GM12878 (cell line): ENCODE data around the gene RFTN2. TPM values are rescaled to one million over a fixed set of nuclear protein-coding genes. Genes with fewer than 3 reads are reported as not detected.

ENCODE experiments used
- ATAC-seq: fragments of 200-7000 bp; cut with Tn5 transposase; 3 replicates; pipeline ENCODE4 v1.9.1; 2020; ENCODE audit warnings: mild to moderate bottlenecking, moderate library complexity
- BruUV-seq: library from RNA; stranded (reverse); fragments of 400-500 nt; replicated peaks from 2 replicates; lab custom pipeline; 2021; lab: Mats Ljungman, UMichigan
- CTCF ChIA-PET: fragments of 300-600 bp; sonication (Branson Sonifier 250); formaldehyde crosslinking; extraction: SDS; loops from one replicate; lab custom pipeline; 2021; ENCODE audit warnings: inconsistent platforms; lab: Yijun Ruan, JAX
- POLR2A ChIA-PET: fragments of 350-600 bp; formaldehyde crosslinking; extraction: SDS; loops from one replicate; lab custom pipeline; 2021; ENCODE audit warnings: inconsistent platforms; lab: Charles Lee
- RAD21 ChIA-PET: fragments of 300-600 bp; sonication (Branson Sonifier 250); formaldehyde crosslinking; loops from one replicate; lab custom pipeline; 2023; ENCODE audit warnings: antibody characterized with exemption; ENCODE audit not compliant: unreplicated experiment; lab: Charles Lee
- SMC1A ChIA-PET: fragments of 300-600 bp; sonication (Branson Sonifier 250); formaldehyde crosslinking; loops from one replicate; lab custom pipeline; 2023; ENCODE audit not compliant: unreplicated experiment, uncharacterized antibody; lab: Charles Lee
- DNase-seq: peaks from one replicate; pipeline ENCODE4 v3.0.0-alpha.2; 2011; ENCODE audit warnings: low read depth, low spot score
- FAIRE-seq: peaks from 3 replicates; lab custom pipeline; 2011; peaks lifted over from hg19 to GRCh38; lab: Jason Lieb, UNC
- H2AFZ ChIP-seq: 2 replicates; pipeline ENCODE4 v1.6.0; 2011; ENCODE audit warnings: low read depth, low read length, control low read depth; ENCODE audit not compliant: control insufficient read depth
- H3K27ac ChIP-seq: 2 replicates; pipeline ENCODE4 v1.5.1; 2011; ENCODE audit warnings: control low read depth; ENCODE audit not compliant: control insufficient read depth, insufficient read depth
- H3K27me3 ChIP-seq, 2 experiments: replicated peaks in 1 of 2; 2 replicates each; pipeline versions ENCODE4 v1.6.0 to v1.6.1; 2011; ENCODE audit warnings: low read length in 1 of 2; ENCODE audit not compliant: control insufficient read depth in 2 of 2, insufficient read depth in 2 of 2
- H3K36me3 ChIP-seq, 2 experiments: 2 replicates each; pipeline ENCODE4 v1.5.1; 2011; ENCODE audit warnings: low read length in 1 of 2; ENCODE audit not compliant: control insufficient read depth in 2 of 2, insufficient read depth in 2 of 2
- H3K4me1 ChIP-seq: 2 replicates; pipeline ENCODE4 v1.6.1; 2011; ENCODE audit warnings: mild to moderate bottlenecking, low read length, moderate library complexity, mixed read lengths; ENCODE audit not compliant: control insufficient read depth, insufficient read depth
- H3K4me2 ChIP-seq: 2 replicates; pipeline ENCODE4 v1.6.0; 2011; ENCODE audit warnings: control low read depth; ENCODE audit not compliant: control insufficient read depth, insufficient read depth
- H3K4me3 ChIP-seq: fragments of 200-600 bp; sonication (generic); 2 replicates; pipeline ENCODE4 v1.5.1; 2016
- H3K79me2 ChIP-seq: 2 replicates; pipeline ENCODE4 v1.6.0; 2011; ENCODE audit warnings: low read length; ENCODE audit not compliant: control insufficient read depth, insufficient read depth
- H3K9ac ChIP-seq: 2 replicates; pipeline ENCODE4 v1.8.0; 2011; ENCODE audit warnings: low read length, control low read depth, mixed read lengths; ENCODE audit not compliant: control insufficient read depth, insufficient read depth
- H3K9me3 ChIP-seq: replicated peaks from 3 replicates; pipeline ENCODE4 v1.5.1; 2011; ENCODE audit warnings: mild to moderate bottlenecking, low read length; ENCODE audit not compliant: control insufficient read depth, insufficient read depth
- H4K20me1 ChIP-seq: 2 replicates; pipeline ENCODE4 v1.6.0; 2011; ENCODE audit not compliant: control insufficient read depth, insufficient read depth
- BCL11A ChIP-seq: IDR thresholded peaks from 2 replicates; pipeline ENCODE4 v1.6.1; 2011; ENCODE audit warnings: low read depth, low read length
- GATAD2B ChIP-seq: fragments of 450-650 bp; conservative IDR thresholded peaks from 2 replicates; pipeline ENCODE4 v1.6.1; 2017; ENCODE audit warnings: low read depth, mild to moderate bottlenecking, moderate library complexity
- PKNOX1 ChIP-seq: fragments of 450-650 bp; IDR thresholded peaks from 2 replicates; pipeline ENCODE4 v1.6.1; 2016; ENCODE audit warnings: mild to moderate bottlenecking
- TCF7 ChIP-seq: IDR thresholded peaks from 2 replicates; pipeline ENCODE4 v1.6.1; 2014; ENCODE audit warnings: antibody characterized with exemption, borderline replicate concordance
- WGBS: methylation state at CpG from one replicate; pipeline ENCODE4 v1.1.6; 2016; ENCODE audit warnings: low lambda C conversion rate; ENCODE audit not compliant: insufficient replicate concordance, insufficient coverage; ENCODE audit errors: missing lambda C conversion rate; 5-methylcytosine and 5-hydroxymethylcytosine counted together
- in situ Hi-C: fragments of 300-500 bp; cut with MboI; formaldehyde crosslinking; loops from 9 replicates; pipeline ENCODE4 v1.14.3; 2018; ENCODE audit warnings: mixed read lengths
- intact Hi-C: fragments of 100-400 bp; cut with micrococcal nuclease; formaldehyde crosslinking; loops from one replicate; pipeline ENCODE4 v1.14.2; 2022; ENCODE audit not compliant: unreplicated experiment
- polyA plus RNA-seq, 11 experiments: library from polyadenylated mRNA; depleted of rRNA in 4 of 11; unstranded in 6 of 11; stranded (reverse) in 5 of 11; fragments of >200 nt; fragmentation: Nextera tagmentation in 4 of 11; fragmentation: Illumina TruSeq in 1 of 11; extraction: Ambion mirVana in 4 of 11; extraction: Trizol in 1 of 11; gene quantifications; 1 replicate in 1 of 11; 2 replicates in 10 of 11; pipeline versions ENCODE4 v1.2.1 to v1.2.3, GENCODE V29; 2011 to 2016; ENCODE audit warnings: inconsistent platforms in 2 of 11, missing spikeins in 2 of 11, low read depth in 1 of 11
- total RNA-seq, 4 experiments: library from RNA; depleted of rRNA in 3 of 4; stranded (reverse); fragments of >200 nt in 3 of 4; fragmentation: Illumina TruSeq in 1 of 4; extraction: Trizol in 1 of 4; gene quantifications; 2 replicates each; pipeline versions ENCODE4 v1.2.1 to v1.2.3, GENCODE V29; 2013 to 2021

Gene RFTN2
- total and polyA plus RNA-seq, 10 of the 15 experiments (the other 5 are each of a cell fraction or from before 2014, with no cell fraction given): 0.09 to 0.23 TPM; not detected in 8

GRCh38 chr2:197674591-197674990 is 796 bp downstream of the RFTN2 start:
- DNase-seq: no peak
- no peaks in the 10 kb centered on the region for H3K4me1 ChIP-seq
- 17% methylated on average over 3 of the region's 3 CpGs for WGBS
- no peaks in the 10 kb centered on the region for H3K79me2 ChIP-seq
- intact Hi-C loops (no loop called here), in situ Hi-C loops (no loop called here)
- no peak overlapping the region for H3K4me3 ChIP-seq
- no peaks in the 10 kb centered on the region for H3K27me3 ChIP-seq
- no peak overlapping the region for H2AFZ ChIP-seq
- TF ChIP-seq GATAD2B: no peak
- TF ChIP-seq PKNOX1: no peak
- ATAC-seq: no peak
- no peak overlapping the region for H3K27ac ChIP-seq
- SMC1A ChIA-PET: interaction anchor here (1.0 to 1.5 kb wide), 2 partner anchors 23 to 139 kb away, joined by 3 read pairs; no protein-coding TSS in a partner anchor
- FAIRE-seq: no peak
- no peak overlapping the region for H3K9ac ChIP-seq
- H3K36me3 ChIP-seq: no peaks in the 10 kb centered on the region
- CTCF ChIA-PET: no interaction called here
- H3K4me2 ChIP-seq: no peak overlapping the region
- no peaks in the 10 kb centered on the region for H4K20me1 ChIP-seq
- no TSS peak for BruUV-seq
- RAD21 ChIA-PET: interaction anchor here (1.4 kb wide), 1 partner anchor 31 kb away, joined by 4 read pairs; the partner anchor contains the start of gene MARS2
- no peaks in the 10 kb centered on the region; the same call in 2 of the 3 replicates for H3K9me3 ChIP-seq
- POLR2A ChIA-PET: interaction anchor here (0.7 kb wide), 1 partner anchor 389 kb away, joined by 8 read pairs; no protein-coding TSS in a partner anchor

- H4K20me1 ChIP-seq: no peaks in the 10 kb centered on the region
- H3K79me2 ChIP-seq: no peaks in the 10 kb centered on the region
- no peaks in the 10 kb centered on the region for H3K36me3 ChIP-seq
- intact Hi-C loops: no loop called here
- ChIA-PET SMC1A (interaction anchor here (1.0 to 1.5 kb wide), 2 partner anchors 24 to 139 kb away, joined by 3 read pairs; no protein-coding TSS in a partner anchor), CTCF (no interaction called here), RAD21 (interaction anchor here (1.4 kb wide), 1 partner anchor 31 kb away, joined by 4 read pairs; the partner anchor contains the start of gene MARS2), POLR2A (interaction anchor here (0.7 kb wide), 2 partner anchors 390 to 576 kb away, joined by 7 to 8 read pairs; no protein-coding TSS in a partner anchor)
- H2AFZ ChIP-seq: no peak overlapping the region
- WGBS: 79% methylated on average over 1 of the region's 1 CpG
- no peaks in the 10 kb centered on the region for H3K27me3 ChIP-seq
- TF ChIP-seq TCF7 (no peak), BCL11A (no peak)
- no peak for ATAC-seq
- DNase-seq: no peak
- in situ Hi-C loops: no loop called here
- no peak overlapping the region for H3K27ac ChIP-seq
- H3K4me2 ChIP-seq: no peak overlapping the region
- no TSS peak for BruUV-seq
- no peak overlapping the region for H3K4me3 ChIP-seq
- no peak for FAIRE-seq
- H3K9me3 ChIP-seq: no peaks in the 10 kb centered on the region; the same call in 2 of the 3 replicates
- no peak overlapping the region for H3K9ac ChIP-seq
- H3K4me1 ChIP-seq: no peaks in the 10 kb centered on the region
These were observed 1.3 kb downstream of the RFTN2 start for GRCh38 chr2:197674060-197674459.
